NK-92 (cell line): ENCODE measurements around the gene PRKAG1.
"Not testable (repeated sequence)": the region's sequence is repeated elsewhere in the genome, so short reads cannot be mapped to it uniquely, and the experiment has no call there.

Experiments used
- DNase-seq: peaks from one replicate; lab custom pipeline; 2025; ENCODE audit not compliant: unreplicated experiment; lab: John Stamatoyannopoulos, UW

The PRKAG1 gene

GRCh38 chr12:49018261-49019119, at the start of gene PRKAG1:
Gene PRKAG1 (minus strand): TSS chr12:49018776. CDS start chr12:49018740, 36 bp downstream.
- DNase-seq: peak; percentile 64

GRCh38 chr12:49066120-49066519, 47.5 kb upstream of the PRKAG1 start:
- DNase-seq: no peak

- DNase-seq: no peak
Measured at GRCh38 chr12:49064767-49065152, 46.2 kb upstream of the PRKAG1 start.

- DNase-seq: not testable (repeated sequence)
Measured at GRCh38 chr12:49061916-49062315, 43.3 kb upstream of the PRKAG1 start.

- no peak for DNase-seq
Measured at GRCh38 chr12:49061157-49061650, 42.6 kb upstream of the PRKAG1 start.

GRCh38 chr12:49060237-49061156, 41.9 kb upstream of the PRKAG1 start, which contains the start of gene KMT2D:
Gene KMT2D (minus strand): TSS chr12:49060794. CDS start chr12:49055324, 5,470 bp downstream.
- DNase-seq: no peak

- no peak for DNase-seq
Measured at GRCh38 chr12:49059299-49060171, 41.0 kb upstream of the PRKAG1 start.

GRCh38 chr12:49059045-49059298, 40.4 kb upstream of the PRKAG1 start:
- no peak for DNase-seq

- DNase-seq: no peak
Measured at GRCh38 chr12:49058366-49059044, 39.9 kb upstream of the PRKAG1 start.

GRCh38 chr12:49057888-49058287, 39.3 kb upstream of the PRKAG1 start:
- DNase-seq: no peak

- DNase-seq: no peak
Measured at GRCh38 chr12:49055978-49056754, 37.6 kb upstream of the PRKAG1 start.

GRCh38 chr12:49055092-49055491, 36.5 kb upstream of the PRKAG1 start:
- DNase-seq: no peak

- DNase-seq: no peak
Measured at GRCh38 chr12:49054524-49054923, 35.9 kb upstream of the PRKAG1 start.

- no peak for DNase-seq
Measured at GRCh38 chr12:49054096-49054495, 35.5 kb upstream of the PRKAG1 start.

GRCh38 chr12:49052451-49053208, 34.1 kb upstream of the PRKAG1 start:
- DNase-seq: no peak

- no peak for DNase-seq
Measured at GRCh38 chr12:49051777-49052438, 33.3 kb upstream of the PRKAG1 start.

- no peak for DNase-seq
Measured at GRCh38 chr12:49051373-49051764, 32.8 kb upstream of the PRKAG1 start.
